CD4-positive, alpha-beta T cell treated with Interleukin-15 for 4 hours (primary cell): ENCODE results near the gene MOGAT1.
"Not testable (repeated sequence)": the region's sequence is repeated elsewhere in the genome, so short reads cannot be mapped to it uniquely, and the experiment has no call there.

Experiments
- DNase-seq: peaks from one replicate; pipeline ENCODE4 v3.0.0-alpha.2; 2020; ENCODE audit warnings: low spot score

The MOGAT1 gene

DNA sequence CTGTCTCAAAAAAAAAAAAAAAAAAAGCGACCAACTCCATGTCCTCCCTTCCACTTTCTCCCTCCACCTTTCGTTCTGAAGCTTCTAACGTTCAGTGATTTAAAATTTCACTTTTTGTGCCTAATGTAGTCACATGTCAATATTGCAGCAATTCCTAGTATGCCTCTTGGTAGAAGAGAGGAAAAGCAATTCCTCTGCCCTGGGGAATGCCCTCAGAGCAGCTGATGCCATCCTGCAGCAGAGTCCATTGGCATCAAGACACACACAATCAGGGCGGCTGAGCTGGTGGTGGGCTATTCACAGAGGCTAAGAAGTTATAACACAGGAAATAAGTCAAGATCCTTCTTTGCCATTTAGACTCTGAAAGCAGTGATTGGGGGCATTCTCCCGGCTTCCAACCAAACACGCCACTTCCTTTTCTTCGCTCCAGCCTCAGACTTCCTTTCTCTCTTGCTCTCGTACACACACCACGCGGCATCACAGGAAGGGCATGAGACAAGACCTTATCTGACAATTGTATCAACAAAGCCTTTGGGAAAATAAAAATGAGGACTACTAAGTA lies 71.9 kb downstream of the MOGAT1 start:
- DNase-seq, result no peak

- no peak for DNase-seq
Measured at GRCh38 chr2:222745836-222746559, 74.5 kb downstream of the MOGAT1 start.

GRCh38 chr2:222747526-222748160 lies 76.2 kb downstream of the MOGAT1 start:
- no peak for DNase-seq

DNA sequence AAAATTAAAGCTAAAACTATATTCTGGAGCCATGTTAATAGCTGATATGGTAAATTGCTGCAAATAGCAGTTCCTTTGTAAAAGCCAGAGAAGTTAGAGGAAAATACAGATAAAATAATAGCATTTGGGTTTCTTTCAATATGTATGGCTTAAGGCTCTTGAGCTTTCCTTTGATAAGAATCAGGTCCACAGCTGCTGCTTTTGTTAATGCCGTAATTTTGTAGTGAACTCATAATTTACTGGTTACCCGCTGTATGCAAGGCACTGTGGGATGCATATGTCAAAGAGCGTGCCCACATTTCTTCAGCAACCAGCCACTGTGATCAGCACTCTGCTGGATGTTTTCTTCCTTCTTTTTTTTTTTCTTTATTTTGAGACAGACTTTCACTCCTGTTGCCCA lies 79.1 kb downstream of the MOGAT1 start:
- no peak for DNase-seq

GRCh38 chr2:222751238-222751637 lies 79.8 kb downstream of the MOGAT1 start:
- DNase-seq, result no peak

- DNase-seq, result no peak
Measured at GRCh38 chr2:222751821-222752719, 80.6 kb downstream of the MOGAT1 start.

- DNase-seq, result no peak
Measured at GRCh38 chr2:222752746-222753145, 81.3 kb downstream of the MOGAT1 start.

DNA sequence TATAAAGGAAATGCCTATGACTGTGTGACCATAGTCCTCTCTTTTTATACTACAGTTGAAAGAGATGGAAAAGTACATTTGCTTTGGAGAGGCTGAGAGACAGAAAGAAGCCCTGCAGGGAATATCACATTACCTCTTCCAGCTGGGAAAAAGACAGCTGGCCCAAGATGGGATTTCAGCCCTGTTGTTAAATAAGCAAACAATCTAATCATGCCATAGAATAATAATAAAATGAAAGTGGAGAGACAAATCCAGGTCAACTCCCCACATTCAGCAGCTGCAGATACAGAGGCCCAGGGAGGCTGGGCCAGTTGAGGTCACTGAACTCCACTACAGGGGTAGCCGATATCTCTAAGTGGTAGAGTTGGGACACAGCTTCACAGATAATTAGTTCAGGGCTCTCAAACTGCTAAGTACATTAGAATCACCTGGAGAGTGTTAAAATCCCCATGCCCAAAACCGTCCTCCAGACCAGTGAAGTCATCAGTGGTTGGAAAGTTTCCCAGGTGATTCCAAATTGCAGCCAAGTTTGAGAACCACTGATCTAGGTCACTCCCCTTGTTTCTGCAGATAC lies 81.9 kb downstream of the MOGAT1 start:
- DNase-seq, result no peak

DNA sequence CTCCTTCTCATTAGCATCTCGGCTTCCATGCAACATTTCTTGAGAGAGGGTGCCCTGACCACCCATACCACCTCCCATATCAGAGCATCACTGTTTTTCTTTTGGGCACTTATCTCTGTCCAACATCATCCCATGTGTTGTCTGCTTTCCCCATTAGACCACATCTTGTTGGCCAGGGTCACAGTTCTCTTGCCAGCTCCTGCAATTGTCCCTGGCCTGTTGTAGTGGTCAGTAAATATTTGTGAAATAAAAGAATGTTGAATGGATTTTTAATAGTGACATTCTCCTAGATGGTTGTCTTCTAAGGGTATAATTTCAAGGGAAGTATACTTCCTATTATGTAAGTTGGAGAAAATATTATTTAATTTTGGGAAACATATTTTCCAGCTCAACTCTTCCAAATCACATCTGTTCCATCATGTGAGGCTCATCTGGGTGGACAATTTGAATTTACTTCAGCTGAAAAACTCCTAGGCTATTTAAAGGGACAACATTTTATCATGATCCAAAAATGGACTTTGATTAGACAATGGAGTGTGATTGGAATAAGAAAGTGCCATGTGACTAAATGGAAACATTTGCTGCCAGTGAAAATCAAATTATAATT lies 83.0 kb downstream of the MOGAT1 start:
- no peak for DNase-seq

DNA sequence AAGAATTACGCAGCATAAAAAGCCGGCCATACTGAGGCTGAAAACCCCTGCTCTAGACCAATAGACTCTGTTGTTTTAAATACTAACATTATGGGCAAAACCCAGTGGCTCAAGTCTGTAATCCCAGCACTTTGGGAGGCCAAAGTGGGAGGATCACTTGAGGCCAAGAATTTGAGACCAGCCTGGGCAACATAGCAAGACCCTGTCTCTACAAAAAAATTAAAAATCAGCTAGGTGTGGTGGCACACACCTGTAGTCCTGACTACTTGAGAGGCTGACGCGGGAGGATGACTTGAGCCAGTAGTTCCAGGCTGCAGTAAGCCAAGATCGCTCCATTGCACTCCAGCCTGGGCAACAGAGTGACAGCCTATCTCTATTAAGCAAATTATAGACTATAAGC lies 84.1 kb downstream of the MOGAT1 start:
- not testable (repeated sequence) for DNase-seq

DNA sequence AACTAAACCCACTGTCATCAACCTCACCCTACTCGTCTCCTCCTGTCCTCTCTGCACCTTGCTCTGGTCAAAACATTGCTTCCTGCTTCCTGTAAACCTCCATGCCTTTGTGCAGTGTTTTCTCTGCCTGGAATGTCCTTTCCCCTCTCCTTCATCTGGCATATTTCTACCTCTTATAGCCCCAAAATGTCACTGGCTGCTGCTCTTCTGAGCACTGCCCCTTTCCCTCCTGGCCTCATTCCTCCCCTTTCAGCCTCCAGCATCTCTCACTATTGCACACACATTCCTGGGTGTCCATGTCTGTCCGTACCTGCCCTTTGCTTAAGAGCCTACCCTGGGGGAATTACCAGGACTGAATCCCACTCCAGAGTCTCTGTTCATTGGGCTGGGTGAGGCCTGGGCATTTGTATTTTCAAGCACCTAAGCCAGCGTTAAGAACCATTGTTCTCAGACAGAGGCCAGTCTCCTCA lies 84.9 kb downstream of the MOGAT1 start:
- DNase-seq, result no peak

- DNase-seq, result no peak
Measured at GRCh38 chr2:222756951-222757650, 85.6 kb downstream of the MOGAT1 start.
